ENCODE results near the gene SLC7A4.
A peak's percentile ranks its signal among the peaks of the same experiment; 100 is the strongest.

SLC7A4 gene

DNA sequence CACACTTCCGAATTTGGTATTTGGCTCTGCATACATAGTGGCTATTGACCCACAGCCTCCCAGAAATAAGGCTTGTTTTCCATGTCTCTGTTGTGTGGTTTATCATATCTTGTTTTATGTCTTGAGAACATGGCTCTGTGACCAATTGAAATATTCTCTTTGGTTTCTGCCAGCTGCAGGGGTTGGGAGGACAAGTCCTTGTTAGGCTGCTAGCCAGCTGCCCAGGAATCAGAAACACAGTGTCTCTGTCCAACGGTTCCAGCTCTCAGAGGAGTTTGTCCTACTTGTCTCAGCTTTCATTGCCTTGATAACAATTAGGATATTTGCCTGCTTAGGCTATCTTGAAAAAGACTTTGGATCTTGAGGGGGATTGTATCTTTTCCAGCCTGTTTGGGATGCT is 6.0 kb upstream of the SLC7A4 start:
- no peak for DNase-seq

DNA sequence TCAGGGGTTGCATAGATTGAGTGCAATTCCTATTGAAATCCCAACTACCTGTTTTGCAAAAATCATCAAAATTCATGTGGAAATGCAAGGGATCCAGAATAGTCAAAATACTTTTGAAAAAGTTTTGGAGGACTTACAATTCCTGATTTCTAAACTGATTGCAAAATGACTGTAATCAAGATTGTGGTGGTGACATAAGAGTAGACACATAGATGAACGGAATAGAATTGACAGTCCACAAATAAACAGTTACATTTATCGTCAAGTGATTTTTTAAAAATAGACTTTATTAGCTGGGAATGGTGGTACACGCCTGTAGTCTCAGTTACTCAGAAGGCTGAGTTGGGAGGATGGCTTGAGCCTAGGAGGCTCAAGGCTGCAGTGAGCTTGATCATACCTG is 2.6 kb upstream of the SLC7A4 start:
- DNase-seq: no peak

DNA sequence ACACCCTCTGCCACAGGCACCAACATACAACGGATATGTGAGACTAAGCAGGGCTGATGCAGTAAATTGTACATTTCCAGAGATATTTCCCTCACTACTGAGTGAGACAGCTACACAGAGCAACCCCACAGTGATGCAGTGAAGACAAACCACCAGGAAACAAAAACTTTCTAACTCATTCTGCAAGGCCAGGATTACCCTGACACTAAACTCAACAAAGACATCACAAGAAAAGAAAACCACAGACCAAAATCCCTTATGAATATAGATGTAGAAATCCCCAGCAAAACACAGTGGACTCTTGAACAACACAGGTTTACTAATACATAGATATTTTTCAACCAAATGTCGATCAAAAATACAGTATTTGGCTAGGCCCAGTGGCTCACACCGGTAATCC is 1.5 kb upstream of the SLC7A4 start:
- no peak for DNase-seq

DNA sequence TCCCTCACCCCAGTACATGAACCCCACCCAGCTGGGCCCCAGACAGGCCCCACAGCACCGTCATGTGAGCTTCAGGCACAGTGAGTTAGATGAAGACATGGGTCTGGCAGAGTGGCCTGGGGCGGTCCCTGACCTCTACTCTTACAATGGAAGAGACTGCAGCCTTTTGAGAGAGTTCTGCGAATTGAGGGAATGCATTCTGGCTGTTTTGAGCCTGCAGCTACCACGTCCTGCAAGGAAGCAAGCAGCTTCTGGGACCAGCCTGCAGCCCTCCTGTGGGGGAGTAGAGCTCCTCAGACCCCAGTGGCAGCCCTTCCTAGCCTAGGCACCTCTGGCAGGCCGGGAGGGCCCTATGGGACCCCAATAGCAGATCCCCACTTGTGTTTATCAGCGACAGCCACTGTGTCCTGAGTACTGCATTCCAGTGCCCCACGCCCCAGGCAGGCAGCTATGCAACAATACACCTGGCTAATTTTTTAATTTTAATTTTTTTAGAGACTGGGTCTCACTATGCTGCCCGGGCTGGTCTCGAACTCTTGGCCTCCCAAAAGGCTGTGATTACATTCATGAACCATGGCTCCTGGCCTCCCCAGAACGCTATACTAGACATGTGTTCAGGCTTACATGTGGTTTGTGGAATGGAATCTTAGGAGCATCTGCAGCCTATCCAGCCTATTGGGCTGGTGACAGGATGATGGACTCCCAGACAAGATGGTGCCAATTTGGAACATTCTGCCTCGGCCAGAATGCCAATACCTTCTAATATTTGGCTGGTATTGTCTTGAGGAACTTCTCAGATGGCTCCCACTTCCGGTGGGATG is 717 bp upstream of the SLC7A4 start:
- DNase-seq: no peak

DNA sequence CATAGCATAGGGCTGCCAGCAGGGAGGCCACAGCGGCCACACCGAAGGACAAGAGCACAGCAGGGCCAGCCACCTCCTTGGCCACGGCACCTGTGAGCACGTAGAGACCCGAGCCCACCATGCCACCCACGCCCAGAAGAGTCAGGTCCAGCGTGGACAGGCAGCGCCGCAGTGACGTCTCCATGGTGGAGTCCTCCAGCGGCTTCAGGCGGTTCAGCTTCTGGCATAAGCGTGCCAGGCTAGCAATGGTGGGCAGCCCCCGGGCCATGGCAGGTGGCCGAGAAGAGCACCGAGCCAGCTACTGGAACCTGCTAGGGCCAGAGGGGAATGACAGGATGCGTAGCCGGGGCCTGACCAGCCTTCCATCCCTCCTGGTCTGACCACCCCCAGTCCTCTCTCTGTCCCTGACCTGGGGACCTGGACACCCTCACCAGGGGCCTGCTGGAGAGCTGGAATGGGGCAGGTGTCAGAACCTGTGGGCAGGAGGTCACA is 770 bp downstream of the SLC7A4 start:
- no peak for DNase-seq

DNA sequence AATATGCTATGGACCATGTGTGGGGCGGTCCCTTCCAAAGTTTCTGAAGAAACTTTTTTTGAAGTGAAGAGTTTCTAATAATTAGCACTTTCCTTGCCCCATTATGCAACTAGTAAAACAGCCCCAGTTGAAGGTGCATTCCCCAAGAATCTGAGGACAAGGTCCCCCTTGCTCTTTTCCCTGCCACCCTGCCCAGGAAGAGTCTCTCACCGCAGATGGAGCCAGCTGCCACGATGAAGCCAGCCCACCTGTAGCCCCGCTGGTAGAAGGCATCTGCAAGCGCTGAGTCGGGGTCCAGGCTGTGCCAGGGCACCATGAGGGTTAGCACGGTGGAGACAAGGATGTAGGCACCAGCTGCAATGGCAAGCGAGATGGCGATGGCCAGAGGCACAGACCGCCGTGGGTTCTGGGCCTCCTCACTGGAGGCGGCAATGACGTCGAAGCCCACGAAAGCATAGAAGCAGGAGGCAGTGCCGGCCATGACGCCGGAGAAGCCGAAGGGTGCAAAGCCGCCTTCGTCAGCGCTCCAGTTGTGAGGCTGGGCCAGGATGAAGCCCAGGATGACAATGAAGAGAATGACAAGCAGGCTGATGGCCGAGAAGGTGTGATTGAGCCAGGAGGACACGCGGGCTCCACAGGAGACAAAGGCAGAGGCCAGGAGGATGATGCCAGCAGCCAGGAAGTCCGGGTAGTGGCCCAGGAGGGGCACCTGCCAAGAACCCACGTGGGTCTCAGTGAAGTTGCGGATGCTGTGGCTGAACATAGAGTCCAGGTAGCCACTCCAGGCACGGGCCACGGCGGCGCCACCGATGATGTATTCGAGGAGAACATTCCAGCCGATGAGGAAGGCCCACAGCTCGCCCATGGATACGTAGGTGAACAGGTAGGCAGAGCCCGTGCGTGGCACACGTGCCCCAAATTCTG is 1.5 kb downstream of the SLC7A4 start:
- no peak for DNase-seq

DNA sequence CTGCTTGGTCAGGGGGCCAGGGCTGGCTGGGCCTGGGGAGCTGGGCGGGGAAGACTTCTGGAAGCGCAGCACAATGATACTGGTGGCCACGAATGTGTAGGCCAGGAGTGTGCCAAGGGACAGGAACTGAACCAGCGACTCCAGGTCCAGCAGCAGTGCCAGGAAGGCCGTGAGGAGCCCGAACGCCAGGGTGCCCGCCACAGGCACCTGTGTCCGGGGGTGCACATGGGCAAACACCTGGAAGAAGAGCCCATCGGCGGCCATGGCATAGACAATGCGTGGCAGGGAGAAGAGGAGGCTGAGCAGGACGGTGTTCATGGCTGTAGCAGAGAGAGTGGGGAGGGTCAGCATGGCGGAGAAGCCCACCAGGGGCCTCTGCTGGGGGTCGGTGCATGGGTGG is 2.3 kb downstream of the SLC7A4 start:
- no peak for DNase-seq

DNA sequence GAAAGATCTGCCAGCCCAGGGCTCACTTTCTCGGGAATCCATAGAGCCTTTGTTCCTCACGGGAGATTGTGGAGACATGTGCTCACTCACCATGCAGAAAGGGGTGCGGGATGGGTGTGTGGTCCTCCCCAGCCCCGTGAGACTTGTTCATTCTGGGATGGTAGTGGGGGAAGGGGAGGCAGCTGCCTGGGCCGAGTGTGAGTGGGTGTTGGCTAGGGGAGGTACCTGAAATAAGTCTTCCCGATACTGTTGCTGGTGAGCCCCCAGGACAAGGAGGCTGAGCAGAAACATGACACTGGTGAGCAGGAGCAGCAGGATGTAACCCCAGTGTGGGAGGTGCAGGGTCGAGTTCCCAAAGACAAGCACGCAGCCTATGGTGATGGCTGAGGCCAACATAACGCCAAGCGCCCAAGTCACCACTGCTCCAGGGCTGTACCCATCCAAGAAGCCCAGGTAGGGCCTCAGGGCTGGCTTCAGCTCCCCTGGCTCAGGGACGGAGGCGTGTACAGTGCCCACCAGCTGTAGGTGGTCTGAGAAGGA is 2.8 kb downstream of the SLC7A4 start:
- DNase-seq: no peak

DNA sequence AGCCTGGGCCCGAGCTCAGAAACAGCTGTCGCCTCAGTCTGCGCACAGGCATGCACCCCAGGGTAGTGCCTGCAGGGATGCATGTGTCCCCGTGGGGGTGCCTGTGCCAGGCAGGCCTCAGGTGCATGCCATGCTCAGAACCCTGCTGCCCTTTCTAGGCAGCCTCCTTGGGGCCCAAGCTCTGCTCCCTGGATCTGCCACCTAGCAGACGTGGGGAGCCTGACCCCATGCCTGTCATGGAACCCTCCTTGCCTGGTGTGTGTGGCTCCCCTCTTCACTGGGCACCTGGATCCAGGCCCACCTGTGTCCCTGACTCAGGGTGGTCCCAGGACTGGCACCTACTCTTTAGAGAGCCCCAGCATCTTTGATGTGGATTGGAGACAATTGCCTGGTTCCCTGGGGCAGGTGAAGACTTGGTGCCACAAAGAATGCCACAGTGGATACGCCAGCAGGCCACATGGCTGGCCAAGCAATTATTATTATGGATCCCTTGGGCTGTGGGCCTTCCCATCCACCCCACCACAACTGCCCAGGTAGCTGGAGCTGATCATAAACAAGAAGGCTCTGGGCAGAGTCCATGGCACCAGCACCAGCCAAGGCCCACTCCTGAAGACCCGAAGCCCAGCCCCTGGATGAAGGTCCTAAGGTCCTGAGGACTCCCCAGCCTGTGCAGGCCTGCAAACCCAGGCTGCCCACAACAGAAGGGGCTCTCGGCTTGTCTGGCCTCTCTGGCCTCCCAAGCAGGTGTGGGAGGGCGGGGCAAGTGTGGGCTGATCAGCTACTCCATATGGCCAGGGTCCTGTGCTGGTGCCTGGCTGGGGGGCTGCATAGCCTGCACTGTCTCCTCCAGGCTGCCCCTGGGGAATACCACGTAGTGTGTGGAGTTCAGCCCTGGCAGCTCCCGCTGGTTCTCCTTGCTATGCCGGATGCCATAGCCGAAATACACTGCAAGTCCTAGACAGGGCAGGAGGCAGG is 3.8 kb downstream of the SLC7A4 start:
- DNase-seq: no peak

DNA sequence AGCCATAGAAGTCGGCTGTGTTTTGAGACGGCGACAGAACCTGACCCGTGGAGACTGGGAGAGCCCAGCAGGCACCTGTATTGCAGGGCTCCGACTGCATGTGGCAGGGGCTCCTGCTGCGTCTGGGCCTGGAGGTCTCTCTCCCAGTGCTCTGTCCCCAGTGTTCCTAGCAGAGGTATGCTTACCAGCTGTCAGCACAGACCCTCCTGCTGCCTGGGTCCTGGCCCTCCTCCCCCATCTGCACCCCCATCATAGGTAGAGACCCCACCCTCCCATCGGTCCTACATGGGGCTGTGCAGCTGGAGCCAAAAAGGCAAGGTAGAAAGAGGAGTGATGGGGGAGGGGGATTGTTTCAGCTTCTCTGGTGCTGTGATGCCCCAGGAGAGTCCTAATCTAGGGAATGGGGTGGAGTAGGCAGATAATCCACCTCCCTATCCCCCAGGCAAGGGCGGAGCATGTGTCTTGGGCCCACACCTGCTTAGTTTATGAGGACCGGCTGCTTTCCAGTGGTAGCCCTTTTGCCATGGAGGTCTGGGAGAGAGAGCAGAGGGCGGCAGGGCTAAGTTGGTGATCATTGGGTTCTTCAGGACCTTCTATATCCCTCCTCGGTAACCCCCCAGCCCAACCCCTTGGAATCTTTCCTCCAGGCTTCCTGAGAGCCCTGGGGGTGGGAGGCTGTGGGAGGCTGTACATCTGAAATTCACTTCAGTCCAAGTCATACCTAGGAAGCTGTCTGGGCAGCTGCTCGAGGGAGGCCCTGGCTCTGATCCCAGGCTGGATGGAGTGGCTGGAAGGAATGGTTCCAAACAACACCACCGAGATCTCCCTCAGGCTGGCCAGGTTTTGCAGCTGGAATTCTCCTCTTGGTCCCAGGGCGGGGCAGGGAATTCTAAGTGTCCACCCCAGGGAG is 5.3 kb downstream of the SLC7A4 start:
- no peak for DNase-seq

DNA sequence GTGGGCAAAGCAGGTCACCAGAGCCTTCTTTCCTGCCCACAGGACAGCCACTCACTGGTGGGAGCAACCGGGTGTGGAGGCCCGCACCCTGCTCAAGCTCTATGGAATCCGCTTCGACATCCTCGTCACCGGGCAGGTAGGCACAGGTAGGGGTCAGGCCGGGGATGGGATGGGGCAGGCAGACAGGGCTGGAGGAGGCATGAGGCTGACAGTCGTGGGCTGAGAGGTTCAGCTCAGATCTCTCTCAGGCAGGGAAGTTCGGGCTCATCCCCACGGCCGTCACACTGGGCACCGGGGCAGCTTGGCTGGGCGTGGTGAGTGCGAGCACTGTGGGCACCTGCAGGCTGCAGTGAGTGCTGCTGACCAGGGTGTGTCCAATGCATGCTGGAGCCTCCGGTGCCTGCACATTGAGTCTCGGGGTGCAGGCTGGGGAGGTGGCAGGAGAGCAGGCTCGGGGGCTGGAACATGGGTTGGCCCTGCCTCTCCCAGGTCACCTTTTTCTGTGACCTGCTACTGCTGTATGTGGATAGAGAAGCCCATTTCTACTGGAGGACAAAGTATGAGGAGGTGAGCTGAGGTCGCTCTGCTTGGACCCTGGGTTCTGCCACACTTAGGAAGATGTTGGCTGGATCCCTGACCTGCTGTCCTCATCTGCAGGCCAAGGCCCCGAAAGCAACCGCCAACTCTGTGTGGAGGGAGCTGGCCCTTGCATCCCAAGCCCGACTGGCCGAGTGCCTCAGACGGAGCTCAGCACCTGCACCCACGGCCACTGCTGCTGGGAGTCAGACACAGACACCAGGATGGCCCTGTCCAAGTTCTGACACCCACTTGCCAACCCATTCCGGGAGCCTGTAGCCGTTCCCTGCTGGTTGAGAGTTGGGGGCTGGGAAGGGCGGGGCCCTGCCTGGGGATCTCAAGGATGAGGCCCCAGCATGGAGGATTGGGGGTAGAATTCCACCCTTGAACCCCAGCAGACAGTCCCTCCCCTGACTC is 6.3 kb downstream of the SLC7A4 start:
- DNase-seq: no peak

DNA sequence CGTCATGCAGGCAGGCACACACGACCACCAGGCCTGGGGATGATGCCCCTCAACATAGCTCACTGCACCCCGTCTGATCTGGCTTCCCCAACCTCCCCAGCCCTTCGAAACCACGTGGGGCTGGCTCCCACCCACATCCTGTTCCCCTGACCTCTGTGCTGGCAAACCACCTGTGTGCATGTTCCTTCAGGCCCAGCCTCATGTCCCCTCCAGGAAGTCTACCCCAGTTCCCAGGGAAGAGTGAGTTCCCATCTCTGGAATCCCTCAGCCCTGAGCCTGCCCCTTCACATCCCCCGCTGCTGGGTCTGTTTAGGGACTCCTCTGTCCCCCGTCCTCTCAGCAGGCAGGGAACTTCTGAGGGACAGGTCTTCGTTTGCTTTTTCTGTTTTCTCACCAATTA is 7.1 kb downstream of the SLC7A4 start:
- DNase-seq: no peak

DNA sequence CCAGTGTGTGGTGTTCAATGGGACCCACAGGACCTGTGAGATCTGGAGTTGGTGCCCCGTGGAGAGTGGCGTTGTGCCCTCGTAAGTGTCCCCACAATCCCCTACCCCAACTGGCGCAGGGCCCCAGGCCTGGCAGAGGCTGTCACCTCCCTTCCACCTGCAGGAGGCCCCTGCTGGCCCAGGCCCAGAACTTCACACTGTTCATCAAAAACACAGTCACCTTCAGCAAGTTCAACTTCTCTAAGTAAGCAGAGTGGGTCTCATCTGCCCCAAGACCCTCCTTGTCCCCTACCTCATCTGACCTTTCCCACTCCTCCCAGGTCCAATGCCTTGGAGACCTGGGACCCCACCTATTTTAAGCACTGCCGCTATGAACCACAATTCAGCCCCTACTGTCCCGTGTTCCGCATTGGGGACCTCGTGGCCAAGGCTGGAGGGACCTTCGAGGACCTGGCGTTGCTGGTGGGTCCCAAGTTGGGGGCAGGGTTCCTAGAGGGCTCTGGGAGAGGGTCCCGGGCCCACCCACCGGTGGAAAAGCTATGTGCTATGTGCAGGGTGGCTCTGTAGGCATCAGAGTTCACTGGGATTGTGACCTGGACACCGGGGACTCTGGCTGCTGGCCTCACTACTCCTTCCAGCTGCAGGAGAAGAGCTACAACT is 9.3 kb downstream of the SLC7A4 start:
- no peak for DNase-seq

DNA sequence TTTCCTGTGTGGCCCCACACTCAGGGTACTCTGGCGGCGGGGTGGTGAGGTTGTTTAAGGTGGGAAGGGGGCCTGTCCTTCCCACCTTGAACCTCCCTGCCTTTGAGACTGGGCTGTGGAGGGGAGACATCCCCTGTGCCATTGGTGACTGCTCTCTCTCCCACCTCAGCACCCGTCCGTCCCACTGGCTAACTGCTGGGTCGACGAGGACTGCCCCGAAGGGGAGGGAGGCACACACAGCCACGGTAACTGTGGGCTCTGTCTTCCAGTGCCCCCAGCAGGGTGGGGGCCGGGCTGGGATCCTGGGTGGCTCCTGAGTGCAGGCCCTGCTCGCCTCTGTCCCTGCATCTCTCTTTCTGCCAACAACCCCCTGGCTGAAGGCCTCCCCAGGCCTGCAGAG is 9.9 kb downstream of the SLC7A4 start:
- no peak for DNase-seq

DNA sequence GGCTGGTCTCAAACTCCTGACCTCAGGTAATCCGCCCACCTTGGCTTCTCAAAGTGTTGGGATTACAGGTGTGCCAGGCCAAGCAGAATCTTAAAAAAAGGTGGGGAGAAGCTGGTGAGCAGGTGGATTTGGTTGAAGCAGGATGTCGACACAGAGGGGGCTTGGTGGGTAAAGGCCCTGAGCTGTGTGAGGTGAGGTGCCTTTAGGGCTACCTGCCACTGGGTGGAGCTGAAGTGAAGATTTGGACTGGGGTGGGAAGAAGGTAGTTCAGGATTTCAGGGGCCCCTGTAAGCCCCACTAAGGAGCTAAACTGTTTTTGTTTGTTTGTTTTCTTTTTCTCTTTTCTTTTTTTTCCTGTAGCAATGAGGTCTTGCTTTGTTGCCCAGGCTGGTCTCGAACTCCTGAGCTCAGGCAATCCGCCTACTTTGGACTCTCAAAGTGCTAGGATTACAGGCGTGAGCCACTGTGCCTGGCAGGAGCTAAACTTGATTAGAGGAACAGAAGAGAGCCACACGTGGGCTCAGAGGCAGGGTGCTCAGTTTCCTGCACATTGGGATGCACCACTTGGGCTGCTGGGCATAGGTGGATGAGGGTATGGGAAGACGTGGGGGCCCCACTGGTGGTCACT is 11.4 kb downstream of the SLC7A4 start:
- peak in 1 of 3 donors; percentile 20 for DNase-seq

DNA sequence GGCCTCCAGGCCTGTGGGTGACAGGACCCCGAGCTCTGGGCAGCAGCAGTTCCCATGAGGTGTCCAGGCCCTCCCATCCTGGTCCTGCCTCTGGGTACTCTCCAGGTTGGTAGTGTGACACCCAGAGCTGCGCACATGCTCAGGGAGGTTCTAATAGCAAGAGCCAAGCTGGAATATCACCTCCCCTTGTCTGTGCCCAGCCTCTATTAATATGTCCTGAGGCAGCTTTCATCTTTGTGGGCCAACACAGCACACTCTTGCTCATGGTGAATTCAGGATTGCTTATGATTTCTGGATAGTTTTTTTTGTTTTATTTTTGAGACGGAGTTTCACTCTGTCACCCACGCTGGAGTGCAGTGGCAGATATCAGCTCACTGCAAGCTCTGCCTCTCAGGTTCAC is 14.0 kb downstream of the SLC7A4 start:
- DNase-seq: no peak

DNA sequence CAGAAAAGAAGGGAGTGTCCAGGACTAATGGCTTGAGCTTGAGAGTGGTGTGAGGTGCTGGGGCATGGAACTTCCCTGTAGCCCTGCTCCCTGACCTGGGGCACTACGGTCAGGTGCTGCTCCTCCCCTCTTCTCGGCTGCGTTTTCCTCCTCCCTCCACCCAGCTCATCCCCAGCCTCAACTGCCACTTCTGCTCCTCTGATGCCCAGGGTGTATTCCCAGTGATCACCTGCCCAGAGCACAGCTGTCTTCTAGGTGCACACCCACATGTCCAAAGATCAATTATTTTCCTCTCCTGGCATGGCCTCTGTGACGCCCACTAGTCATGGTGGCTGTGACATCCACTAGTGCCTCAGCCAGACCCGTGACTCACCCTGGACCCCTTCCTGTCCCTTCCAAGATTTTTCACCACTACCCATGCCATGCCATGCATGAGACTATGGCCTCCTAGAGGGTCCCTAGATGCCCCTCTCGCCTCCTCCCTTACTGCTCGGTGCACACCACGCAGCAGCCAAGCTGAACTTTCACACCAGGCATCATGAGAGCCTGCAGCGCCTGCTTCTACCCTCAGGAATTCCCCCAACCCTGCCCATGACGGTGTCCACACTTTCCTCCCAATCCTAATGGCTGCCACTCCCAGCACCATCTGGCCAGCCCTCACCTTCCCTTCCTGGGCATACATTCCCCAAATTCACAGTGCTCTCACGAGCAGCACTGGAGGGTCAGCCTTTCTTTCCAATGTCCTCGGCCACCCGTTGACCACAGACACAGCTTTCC is 15.5 kb downstream of the SLC7A4 start:
- DNase-seq: no peak

DNA sequence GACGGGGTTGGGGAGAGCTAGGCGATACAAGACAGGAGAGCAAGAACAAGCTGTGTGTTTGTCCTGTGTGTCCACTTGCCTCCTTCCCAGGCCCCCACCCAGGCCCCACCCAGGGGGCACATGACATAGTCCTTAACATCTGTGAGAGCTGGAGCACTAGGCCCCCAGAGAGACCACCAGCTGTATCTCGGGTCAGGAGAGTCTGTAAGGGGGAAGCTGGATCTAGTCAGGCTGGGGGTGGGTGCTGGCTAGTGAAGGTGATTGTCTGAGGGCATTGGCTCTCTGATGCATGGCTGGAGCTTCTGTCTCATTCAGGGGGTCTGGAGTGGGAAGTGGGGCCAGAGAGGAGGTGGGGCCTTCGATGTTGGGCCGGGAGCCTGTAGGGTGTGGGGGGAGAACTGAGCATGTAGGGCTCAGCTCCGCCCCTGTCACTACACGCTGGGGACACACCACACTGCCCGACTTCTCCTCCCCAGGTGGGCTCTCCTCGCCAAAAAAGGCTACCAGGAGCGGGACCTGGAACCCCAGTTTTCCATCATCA is 16.8 kb downstream of the SLC7A4 start:
- no peak for DNase-seq

All from suppressor macrophage treated with lipopolysaccharide for 1 hour (primary cell).